Hair follicular keratinocyte (primary cell): ENCODE measurements around the gene HAPLN1. TPM values are rescaled to one million over a fixed set of nuclear protein-coding genes. Genes with fewer than 3 reads are reported as not detected.

ENCODE experiments used
- total RNA-seq: library from RNA; depleted of rRNA; stranded (reverse); fragments of >200 nt; gene quantifications from 2 replicates; pipeline ENCODE4 v1.2.3, GENCODE V29; 2015

The HAPLN1 gene
- not detected in 2 replicates for total RNA-seq

GRCh38 chr5:83720836-83721537, at the start of gene HAPLN1:
HAPLN1 (minus strand) TSS chr5:83720855; CDS start chr5:83673523, 47,332 bp downstream.

Other genes starting within 250 kb of the HAPLN1 start
- 15.8 and 16.6 TPM in 2 replicates for gene VCAN, start 249.1 kb downstream of the HAPLN1 start, total RNA-seq